IMR-90 (cell line): Measurements from ENCODE around the gene SMO.

Source experiments
- ELK1 ChIP-seq: fragments of 150-350 bp; IDR thresholded peaks from 2 replicates; pipeline ENCODE4 v1.6.1; 2016; ENCODE audit warnings: low read depth, mild to moderate bottlenecking, low read length, moderate library complexity, borderline replicate concordance
- POLR2A ChIP-seq: IDR thresholded peaks from 2 replicates; pipeline ENCODE4 v1.6.1; 2012; ENCODE audit warnings: mild to moderate bottlenecking, low read depth, low read length
- SMC3 ChIP-seq: fragments of 150-350 bp; IDR thresholded peaks from 2 replicates; pipeline ENCODE4 v1.6.1; 2016; ENCODE audit warnings: low read depth, mild to moderate bottlenecking, antibody characterized with exemption, low read length, moderate library complexity
- TF ChIP-seq, protein P1 (sequence below): conservative IDR thresholded peaks from 2 replicates; pipeline ENCODE4 v1.5.1; 2012; ENCODE audit warnings: mild to moderate bottlenecking, low read depth, low read length, improper control_type of control experiment
- TF ChIP-seq, protein P2 (sequence below): fragments of 150-350 bp; IDR thresholded peaks from 2 replicates; pipeline ENCODE4 v1.6.1; 2017; ENCODE audit warnings: mild to moderate bottlenecking, antibody characterized with exemption, low read length, low read depth

DNA sequence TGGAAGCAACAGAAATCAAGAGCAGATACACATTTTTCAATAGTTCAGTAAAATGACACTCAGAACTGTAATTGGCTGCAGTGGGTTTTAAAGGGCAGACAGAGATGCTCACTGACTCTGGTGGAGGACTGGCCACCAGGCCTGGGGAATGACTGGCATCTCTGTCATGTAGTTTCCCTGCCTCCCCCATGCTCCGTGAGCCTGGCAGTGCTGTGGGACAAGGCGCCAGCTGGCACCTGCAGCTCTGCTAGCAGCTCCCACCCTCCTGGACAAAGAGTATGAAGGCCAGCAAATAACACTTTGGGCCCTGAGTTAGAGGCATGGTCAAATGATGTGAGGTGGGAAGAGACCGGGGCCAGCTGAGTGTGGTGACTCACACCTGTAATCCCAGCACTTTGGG lies 28.9 kb upstream of the SMO start:
- TF ChIP-seq ELK1: no peak
- TF ChIP-seq, protein P1, sequence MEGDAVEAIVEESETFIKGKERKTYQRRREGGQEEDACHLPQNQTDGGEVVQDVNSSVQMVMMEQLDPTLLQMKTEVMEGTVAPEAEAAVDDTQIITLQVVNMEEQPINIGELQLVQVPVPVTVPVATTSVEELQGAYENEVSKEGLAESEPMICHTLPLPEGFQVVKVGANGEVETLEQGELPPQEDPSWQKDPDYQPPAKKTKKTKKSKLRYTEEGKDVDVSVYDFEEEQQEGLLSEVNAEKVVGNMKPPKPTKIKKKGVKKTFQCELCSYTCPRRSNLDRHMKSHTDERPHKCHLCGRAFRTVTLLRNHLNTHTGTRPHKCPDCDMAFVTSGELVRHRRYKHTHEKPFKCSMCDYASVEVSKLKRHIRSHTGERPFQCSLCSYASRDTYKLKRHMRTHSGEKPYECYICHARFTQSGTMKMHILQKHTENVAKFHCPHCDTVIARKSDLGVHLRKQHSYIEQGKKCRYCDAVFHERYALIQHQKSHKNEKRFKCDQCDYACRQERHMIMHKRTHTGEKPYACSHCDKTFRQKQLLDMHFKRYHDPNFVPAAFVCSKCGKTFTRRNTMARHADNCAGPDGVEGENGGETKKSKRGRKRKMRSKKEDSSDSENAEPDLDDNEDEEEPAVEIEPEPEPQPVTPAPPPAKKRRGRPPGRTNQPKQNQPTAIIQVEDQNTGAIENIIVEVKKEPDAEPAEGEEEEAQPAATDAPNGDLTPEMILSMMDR: no peak
- TF ChIP-seq POLR2A: no peak
- TF ChIP-seq, protein P2, sequence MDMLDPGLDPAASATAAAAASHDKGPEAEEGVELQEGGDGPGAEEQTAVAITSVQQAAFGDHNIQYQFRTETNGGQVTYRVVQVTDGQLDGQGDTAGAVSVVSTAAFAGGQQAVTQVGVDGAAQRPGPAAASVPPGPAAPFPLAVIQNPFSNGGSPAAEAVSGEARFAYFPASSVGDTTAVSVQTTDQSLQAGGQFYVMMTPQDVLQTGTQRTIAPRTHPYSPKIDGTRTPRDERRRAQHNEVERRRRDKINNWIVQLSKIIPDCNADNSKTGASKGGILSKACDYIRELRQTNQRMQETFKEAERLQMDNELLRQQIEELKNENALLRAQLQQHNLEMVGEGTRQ: no peak
- TF ChIP-seq SMC3: no peak
